ENCODE results near the gene DBF4B. TPM values are rescaled to one million over a fixed set of nuclear protein-coding genes. Genes with fewer than 3 reads are reported as not detected.

Gene DBF4B
- total RNA-seq, 1 experiment from 2014 or later, result 26.1 TPM

- 0 out of 2 replicates have a peak, but pooled peaks have one; percentile 31 for ATAC-seq
- no peak overlapping the region for H3K9ac ChIP-seq (ENCODE audit: low read length)
- no peaks in the 10 kb centered on the region for H3K9me3 ChIP-seq (ENCODE audit: control insufficient read depth in 1 of 2, insufficient read depth in 1 of 2, low read depth in 1 of 2, low read length in 2 of 2)
- CTCF ChIA-PET, result no interaction called here
- H3K4me2 ChIP-seq (ENCODE audit: low read length), result no peak overlapping the region
- TF ChIP-seq SRF (IDR thresholded peaks at IDR 0.05; ENCODE audit: low read depth), result no peak
- TF ChIP-seq RAD21 (IDR thresholded peaks at IDR 0.05; ENCODE audit: low read depth), result no peak
- no peak for TF ChIP-seq EZH2phosphoT487 (IDR thresholded peaks at IDR 0.05; ENCODE audit: borderline replicate concordance)
- no peak for TF ChIP-seq ATF3 (IDR thresholded peaks at IDR 0.05)
- no peak for TF ChIP-seq REST (IDR thresholded peaks at IDR 0.05; ENCODE audit: low read depth)
- no peak overlapping the region for H3K27ac ChIP-seq (ENCODE audit: low read depth, low read length)
- intact Hi-C loops (cut with micrococcal nuclease), result no loop called here
- no peaks in the 10 kb centered on the region for H3K4me1 ChIP-seq (ENCODE audit: control insufficient read depth in 1 of 2, insufficient read depth in 2 of 2, low read length in 2 of 2)
- no TSS peak for BruUV-seq (replicated peaks)
- H3K27me3 ChIP-seq (ENCODE audit: insufficient read depth, low read length), result no peaks in the 10 kb centered on the region
- H3K79me2 ChIP-seq (ENCODE audit: insufficient read depth, low read length), result no peaks in the 10 kb centered on the region
- H3K36me3 ChIP-seq (ENCODE audit: control insufficient read depth in 1 of 2, insufficient read depth in 2 of 2, low read length in 2 of 2), result peaks cover 0 to 4% of the 10 kb centered on the region in 2 experiments; a peak in 3 of 4 replicates
- POLR2A ChIA-PET, result no interaction called here
- H4K20me1 ChIP-seq (ENCODE audit: insufficient read depth), result no peaks in the 10 kb centered on the region
- H2AFZ ChIP-seq (ENCODE audit: low read depth, low read length, poor library complexity, severe bottlenecking), result no peak overlapping the region
- RAD21 ChIA-PET (ENCODE audit: low non-redundant PET in 1 of 2, low total read pairs in 2 of 2, uncharacterized antibody in 2 of 2, unreplicated experiment in 2 of 2), result no interaction called here
- no peak overlapping the region for H3K4me3 ChIP-seq (replicated peaks in 1 of 2; ENCODE audit: low read depth in 1 of 2, low read length in 2 of 2)
- DNase-seq (ENCODE audit: low read depth, low spot score), result no peak
- H3K9me2 ChIP-seq (ENCODE audit: insufficient read depth), result no peaks in the 10 kb centered on the region
These were observed 39.1 kb downstream of the DBF4B start for GRCh38 chr17:44747566-44747965.
